GM12878 (cell line): ENCODE results near the gene CYS1. TPM values are rescaled to one million over a fixed set of nuclear protein-coding genes. Genes with fewer than 3 reads are reported as not detected.
A peak's percentile ranks its signal among the peaks of the same experiment; 100 is the strongest.

Experiments used
- ATAC-seq: fragments of 200-7000 bp; cut with Tn5 transposase; 3 replicates; pipeline ENCODE4 v1.9.1; 2020; ENCODE audit warnings: mild to moderate bottlenecking, moderate library complexity
- BruUV-seq: library from RNA; stranded (reverse); fragments of 400-500 nt; replicated peaks from 2 replicates; lab custom pipeline; 2021; lab: Mats Ljungman, UMichigan
- CTCF ChIA-PET: fragments of 300-600 bp; sonication (Branson Sonifier 250); formaldehyde crosslinking; extraction: SDS; loops from one replicate; lab custom pipeline; 2021; ENCODE audit warnings: inconsistent platforms; lab: Yijun Ruan, JAX
- POLR2A ChIA-PET: fragments of 350-600 bp; formaldehyde crosslinking; extraction: SDS; loops from one replicate; lab custom pipeline; 2021; ENCODE audit warnings: inconsistent platforms; lab: Charles Lee
- RAD21 ChIA-PET: fragments of 300-600 bp; sonication (Branson Sonifier 250); formaldehyde crosslinking; loops from one replicate; lab custom pipeline; 2023; ENCODE audit warnings: antibody characterized with exemption; ENCODE audit not compliant: unreplicated experiment; lab: Charles Lee
- SMC1A ChIA-PET: fragments of 300-600 bp; sonication (Branson Sonifier 250); formaldehyde crosslinking; loops from one replicate; lab custom pipeline; 2023; ENCODE audit not compliant: unreplicated experiment, uncharacterized antibody; lab: Charles Lee
- DNase-seq: peaks from one replicate; pipeline ENCODE4 v3.0.0-alpha.2; 2011; ENCODE audit warnings: low read depth, low spot score
- FAIRE-seq: peaks from 3 replicates; lab custom pipeline; 2011; peaks lifted over from hg19 to GRCh38; lab: Jason Lieb, UNC
- H2AFZ ChIP-seq: 2 replicates; pipeline ENCODE4 v1.6.0; 2011; ENCODE audit warnings: low read depth, low read length, control low read depth; ENCODE audit not compliant: control insufficient read depth
- H3K27ac ChIP-seq: 2 replicates; pipeline ENCODE4 v1.5.1; 2011; ENCODE audit warnings: control low read depth; ENCODE audit not compliant: control insufficient read depth, insufficient read depth
- H3K27me3 ChIP-seq, 2 experiments: replicated peaks in 1 of 2; 2 replicates each; pipeline versions ENCODE4 v1.6.0 to v1.6.1; 2011; ENCODE audit warnings: low read length in 1 of 2; ENCODE audit not compliant: control insufficient read depth in 2 of 2, insufficient read depth in 2 of 2
- H3K36me3 ChIP-seq, 2 experiments: 2 replicates each; pipeline ENCODE4 v1.5.1; 2011; ENCODE audit warnings: low read length in 1 of 2; ENCODE audit not compliant: control insufficient read depth in 2 of 2, insufficient read depth in 2 of 2
- H3K4me1 ChIP-seq: 2 replicates; pipeline ENCODE4 v1.6.1; 2011; ENCODE audit warnings: mild to moderate bottlenecking, low read length, moderate library complexity, mixed read lengths; ENCODE audit not compliant: control insufficient read depth, insufficient read depth
- H3K4me2 ChIP-seq: 2 replicates; pipeline ENCODE4 v1.6.0; 2011; ENCODE audit warnings: control low read depth; ENCODE audit not compliant: control insufficient read depth, insufficient read depth
- H3K4me3 ChIP-seq: fragments of 200-600 bp; sonication (generic); 2 replicates; pipeline ENCODE4 v1.5.1; 2016
- H3K79me2 ChIP-seq: 2 replicates; pipeline ENCODE4 v1.6.0; 2011; ENCODE audit warnings: low read length; ENCODE audit not compliant: control insufficient read depth, insufficient read depth
- H3K9ac ChIP-seq: 2 replicates; pipeline ENCODE4 v1.8.0; 2011; ENCODE audit warnings: low read length, control low read depth, mixed read lengths; ENCODE audit not compliant: control insufficient read depth, insufficient read depth
- H3K9me3 ChIP-seq: replicated peaks from 3 replicates; pipeline ENCODE4 v1.5.1; 2011; ENCODE audit warnings: mild to moderate bottlenecking, low read length; ENCODE audit not compliant: control insufficient read depth, insufficient read depth
- H4K20me1 ChIP-seq: 2 replicates; pipeline ENCODE4 v1.6.0; 2011; ENCODE audit not compliant: control insufficient read depth, insufficient read depth
- ESRRA ChIP-seq: IDR thresholded peaks from 2 replicates; pipeline ENCODE4 v1.6.1; 2012; ENCODE audit warnings: mild to moderate bottlenecking, low read length, improper control_type of control experiment
- FOXK2 ChIP-seq: fragments of 450-650 bp; IDR thresholded peaks from 2 replicates; pipeline ENCODE4 v1.6.1; 2017; ENCODE audit warnings: mild to moderate bottlenecking, moderate library complexity
- MAX ChIP-seq: IDR thresholded peaks from 2 replicates; pipeline ENCODE4 v1.6.1; 2012; ENCODE audit warnings: low read depth, low read length, improper control_type of control experiment
- NFYB ChIP-seq: IDR thresholded peaks from 2 replicates; pipeline ENCODE4 v1.6.1; 2011; ENCODE audit warnings: low read depth, mild to moderate bottlenecking, low read length, improper control_type of control experiment, moderate library complexity; ENCODE audit not compliant: insufficient read depth
- PAX5 ChIP-seq: IDR thresholded peaks from 2 replicates; pipeline ENCODE4 v1.6.1; 2011; ENCODE audit warnings: low read depth, low read length, borderline replicate concordance
- PML ChIP-seq: IDR thresholded peaks from 2 replicates; pipeline ENCODE4 v1.6.1; 2012; ENCODE audit warnings: low read length, inconsistent platforms
- ZBTB4 ChIP-seq: fragments of 450-650 bp; formaldehyde crosslinking; IDR thresholded peaks from 2 replicates; pipeline ENCODE4 v1.4.0; 2022; ENCODE audit warnings: mild to moderate bottlenecking, moderate library complexity
- WGBS: methylation state at CpG from one replicate; pipeline ENCODE4 v1.1.6; 2016; ENCODE audit warnings: low lambda C conversion rate; ENCODE audit not compliant: insufficient replicate concordance, insufficient coverage; ENCODE audit errors: missing lambda C conversion rate; 5-methylcytosine and 5-hydroxymethylcytosine counted together
- in situ Hi-C: fragments of 300-500 bp; cut with MboI; formaldehyde crosslinking; loops from 9 replicates; pipeline ENCODE4 v1.14.3; 2018; ENCODE audit warnings: mixed read lengths
- intact Hi-C: fragments of 100-400 bp; cut with micrococcal nuclease; formaldehyde crosslinking; loops from one replicate; pipeline ENCODE4 v1.14.2; 2022; ENCODE audit not compliant: unreplicated experiment
- polyA plus RNA-seq, 11 experiments: library from polyadenylated mRNA; depleted of rRNA in 4 of 11; unstranded in 6 of 11; stranded (reverse) in 5 of 11; fragments of >200 nt; fragmentation: Nextera tagmentation in 4 of 11; fragmentation: Illumina TruSeq in 1 of 11; extraction: Ambion mirVana in 4 of 11; extraction: Trizol in 1 of 11; gene quantifications; 1 replicate in 1 of 11; 2 replicates in 10 of 11; pipeline versions ENCODE4 v1.2.1 to v1.2.3, GENCODE V29; 2011 to 2016; ENCODE audit warnings: inconsistent platforms in 2 of 11, missing spikeins in 2 of 11, low read depth in 1 of 11
- total RNA-seq, 4 experiments: library from RNA; depleted of rRNA in 3 of 4; stranded (reverse); fragments of >200 nt in 3 of 4; fragmentation: Illumina TruSeq in 1 of 4; extraction: Trizol in 1 of 4; gene quantifications; 2 replicates each; pipeline versions ENCODE4 v1.2.1 to v1.2.3, GENCODE V29; 2013 to 2021

Gene CYS1
- total and polyA plus RNA-seq, 10 of the 15 experiments (the other 5 are each of a cell fraction or from before 2014, with no cell fraction given) = 0.35 to 6.4 (median 2.5) TPM

DNA sequence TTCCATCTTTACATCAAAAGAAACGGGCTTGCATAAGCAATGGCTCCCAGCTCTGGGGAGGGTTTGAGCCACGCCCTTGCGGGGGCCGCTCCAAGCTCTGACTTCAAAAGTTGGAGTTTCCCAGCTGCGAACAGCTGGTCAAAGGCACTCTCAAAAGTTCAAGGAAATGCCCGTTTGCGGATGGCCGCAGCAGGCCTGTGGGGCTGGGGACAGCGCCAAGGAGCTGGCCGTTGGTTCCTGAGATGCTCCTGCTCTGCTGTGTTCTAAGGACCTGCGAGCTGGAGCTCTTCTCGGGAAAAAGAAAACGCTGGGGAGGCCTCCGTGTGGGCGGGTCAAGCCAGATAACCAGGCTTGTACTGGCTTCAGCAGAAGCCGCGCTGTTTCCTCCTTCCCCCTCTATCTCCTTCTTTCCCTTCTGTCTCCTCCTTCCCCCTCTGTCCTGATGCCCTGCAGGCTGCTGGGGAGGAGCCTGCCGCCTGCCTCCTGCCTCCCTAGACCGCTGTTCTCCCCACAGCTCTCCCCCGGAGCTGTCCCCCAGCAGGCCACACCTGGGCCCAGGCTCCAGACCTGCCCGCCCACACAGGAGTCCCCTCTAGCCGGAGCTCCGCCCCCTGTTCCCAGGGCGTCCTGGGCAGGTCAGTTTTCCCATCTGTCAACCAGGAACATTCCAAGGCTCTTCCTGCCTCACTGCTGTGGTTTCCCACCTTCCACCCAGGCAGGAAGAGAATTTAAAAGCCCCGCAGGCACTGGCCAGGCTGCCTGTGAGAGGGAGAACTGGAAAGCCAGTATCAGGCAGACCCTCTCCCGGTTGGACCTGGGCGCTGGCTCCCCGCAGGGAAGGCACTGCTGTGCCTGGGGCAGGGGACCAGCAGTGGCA is 22.7 kb downstream of the CYS1 start (continued):
- no peak for TF ChIP-seq FOXK2
- TF ChIP-seq, all 136 proteins: peak for 0

- FAIRE-seq = no peak
- POLR2A ChIA-PET = no interaction called here
- in situ Hi-C loops = no loop called here
Measured at GRCh38 chr2:10056439-10056838, 23.8 kb downstream of the CYS1 start.

GRCh38 chr2:10054976-10055375 is 25.2 kb downstream of the CYS1 start:
- FAIRE-seq = no peak
- RAD21 ChIA-PET = no interaction called here
- TF ChIP-seq PAX5 = no peak
- no peak for TF ChIP-seq NFYB
- no peak for TF ChIP-seq MAX
- no peak for TF ChIP-seq ESRRA
- TF ChIP-seq ZBTB4 (CRISPR knock-in tag) = no peak

More at GRCh38 chr2:10056439-10056838, 23.8 kb downstream of the CYS1 start:
- H3K9me3 ChIP-seq = no peaks in the 10 kb centered on the region
- CTCF ChIA-PET = interaction anchor here (0.5 to 2.5 kb wide), 5 partner anchors 8 to 379 kb away, joined by 3 to 11 read pairs (median 5); no protein-coding TSS in a partner anchor
- H3K27me3 ChIP-seq = no peaks in the 10 kb centered on the region; a peak in 1 of 4 replicates
- intact Hi-C loops = no loop called here
- DNase-seq = no peak
- H3K79me2 ChIP-seq = no peaks in the 10 kb centered on the region
- no peak overlapping the region for H3K4me2 ChIP-seq
- TF ChIP-seq PML = no peak
- TF ChIP-seq, all 136 proteins: peak for 0
- no peak overlapping the region for H3K9ac ChIP-seq
- H3K27ac ChIP-seq = no peak overlapping the region
- no peak overlapping the region for H3K4me3 ChIP-seq
- TSS peak; percentile 24 for BruUV-seq
- 86% methylated on average over 11 of the region's 11 CpGs for WGBS
- SMC1A ChIA-PET = interaction anchor here (0.7 to 1.0 kb wide), 3 partner anchors 8 to 241 kb away, joined by 3 to 4 read pairs (median 4); no protein-coding TSS in a partner anchor
- H3K4me1 ChIP-seq = no peaks in the 10 kb centered on the region
- H3K36me3 ChIP-seq = no peaks in the 10 kb centered on the region
- ATAC-seq = no peak
- no peak overlapping the region for H2AFZ ChIP-seq
- no peaks in the 10 kb centered on the region for H4K20me1 ChIP-seq
- RAD21 ChIA-PET = interaction anchor here (1.2 to 1.3 kb wide), 2 partner anchors 9 to 72 kb away, joined by 3 to 6 read pairs; no protein-coding TSS in a partner anchor

More at GRCh38 chr2:10054976-10055375, 25.2 kb downstream of the CYS1 start:
- ChIA-PET CTCF (interaction anchor here (10.0 kb wide), 1 partner anchor 70 kb away, joined by 164 read pairs; no protein-coding TSS in a partner anchor), SMC1A (no interaction called here), POLR2A (no interaction called here)
- in situ Hi-C loops (no loop called here), intact Hi-C loops (no loop called here)
- H3K4me3 ChIP-seq = no peak overlapping the region
- no peak overlapping the region for H3K4me2 ChIP-seq
- H3K9ac ChIP-seq = no peak overlapping the region
- no peaks in the 10 kb centered on the region for H3K79me2 ChIP-seq
- H3K27me3 ChIP-seq = no peaks in the 10 kb centered on the region; a peak in 1 of 4 replicates
- H2AFZ ChIP-seq = no peak overlapping the region
- 62% methylated on average over 7 of the region's 7 CpGs for WGBS
- no TSS peak for BruUV-seq
- no peak overlapping the region for H3K27ac ChIP-seq
- DNase-seq (no peak), ATAC-seq (no peak)
- H3K9me3 ChIP-seq = no peaks in the 10 kb centered on the region
- no peaks in the 10 kb centered on the region for H4K20me1 ChIP-seq
- no peaks in the 10 kb centered on the region for H3K4me1 ChIP-seq
- H3K36me3 ChIP-seq = no peaks in the 10 kb centered on the region
